ENCODE measurements around the gene ANKRD44.

The ANKRD44 gene

DNA sequence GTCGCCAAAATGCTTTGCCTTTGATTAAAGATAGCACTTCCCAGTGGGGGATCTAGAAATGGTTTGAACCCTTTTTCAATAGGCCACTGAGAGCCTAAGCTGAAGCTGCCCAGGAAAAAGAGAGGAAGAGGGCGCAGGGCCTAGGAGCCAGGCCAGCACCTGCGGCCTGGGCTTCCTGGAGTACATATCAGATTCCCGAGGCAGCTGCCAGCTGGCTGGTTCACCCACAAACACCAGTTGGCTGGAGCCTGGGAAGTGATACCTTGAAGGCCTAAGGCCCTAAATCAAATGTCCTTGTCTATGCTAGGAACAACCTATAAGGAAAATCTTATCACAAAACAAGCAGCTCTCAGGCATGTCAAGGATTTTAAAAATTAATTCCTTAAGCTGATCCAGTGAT lies 37.1 kb downstream of the ANKRD44 start:
- Histone ChIP-seq H4K20me1 (ENCODE audit: insufficient read depth, low read length, poor library complexity, severe bottlenecking) (no peaks in the 10 kb centered on the region), H2AFZ (ENCODE audit: low read length) (no peak overlapping the region), H3K9me2 (replicated peaks; ENCODE audit: low read depth, low read length) (no peaks in the 10 kb centered on the region), H3F3A (ENCODE audit: low read depth) (no peaks in the 10 kb centered on the region), H3K4me1 (ENCODE audit: insufficient read depth, low read length, poor library complexity, severe bottlenecking) (no peaks in the 10 kb centered on the region), H3K4me2 (ENCODE audit: low read depth, low read length, poor library complexity, severe bottlenecking) (no peak overlapping the region), H3K79me2 (ENCODE audit: insufficient read depth, low read length) (peaks cover 90% of the 10 kb centered on the region), H3K9me3 (ENCODE audit: insufficient read depth, low read depth, low read length) (no peaks in the 10 kb centered on the region), H3K9ac (ENCODE audit: low read depth, low read length, poor library complexity, severe bottlenecking) (no peak overlapping the region), H3K4me3 (ENCODE audit: low read length, poor library complexity, severe bottlenecking) (no peak overlapping the region), H3K27me3 (ENCODE audit: insufficient read depth, low read length, poor library complexity, severe bottlenecking) (no peaks in the 10 kb centered on the region), H3K36me3 (ENCODE audit: insufficient read depth, low read length) (no peaks in the 10 kb centered on the region)
- TF ChIP-seq, protein P1, sequence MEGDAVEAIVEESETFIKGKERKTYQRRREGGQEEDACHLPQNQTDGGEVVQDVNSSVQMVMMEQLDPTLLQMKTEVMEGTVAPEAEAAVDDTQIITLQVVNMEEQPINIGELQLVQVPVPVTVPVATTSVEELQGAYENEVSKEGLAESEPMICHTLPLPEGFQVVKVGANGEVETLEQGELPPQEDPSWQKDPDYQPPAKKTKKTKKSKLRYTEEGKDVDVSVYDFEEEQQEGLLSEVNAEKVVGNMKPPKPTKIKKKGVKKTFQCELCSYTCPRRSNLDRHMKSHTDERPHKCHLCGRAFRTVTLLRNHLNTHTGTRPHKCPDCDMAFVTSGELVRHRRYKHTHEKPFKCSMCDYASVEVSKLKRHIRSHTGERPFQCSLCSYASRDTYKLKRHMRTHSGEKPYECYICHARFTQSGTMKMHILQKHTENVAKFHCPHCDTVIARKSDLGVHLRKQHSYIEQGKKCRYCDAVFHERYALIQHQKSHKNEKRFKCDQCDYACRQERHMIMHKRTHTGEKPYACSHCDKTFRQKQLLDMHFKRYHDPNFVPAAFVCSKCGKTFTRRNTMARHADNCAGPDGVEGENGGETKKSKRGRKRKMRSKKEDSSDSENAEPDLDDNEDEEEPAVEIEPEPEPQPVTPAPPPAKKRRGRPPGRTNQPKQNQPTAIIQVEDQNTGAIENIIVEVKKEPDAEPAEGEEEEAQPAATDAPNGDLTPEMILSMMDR (conservative IDR thresholded peaks at IDR 0.05; ENCODE audit: low read length) = no peak

DNA sequence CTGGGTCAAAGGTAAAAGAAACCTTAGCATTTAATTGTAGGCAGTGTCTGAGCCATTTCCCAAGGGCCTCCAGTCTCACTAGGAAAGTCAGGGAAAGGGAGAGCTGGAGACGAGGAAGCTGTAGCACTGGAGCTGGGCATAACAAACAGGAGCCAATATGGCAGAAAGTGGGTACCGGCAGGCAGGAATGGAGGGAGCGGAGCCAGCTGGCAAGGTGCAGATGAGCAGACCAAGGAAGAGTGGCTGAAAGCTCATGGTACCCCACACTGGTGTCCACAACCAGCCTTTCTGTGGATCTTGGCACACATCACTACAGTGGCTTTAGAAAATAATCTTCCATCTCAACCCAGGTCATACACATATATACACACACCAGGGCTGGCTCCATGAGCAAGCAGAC lies 40.0 kb downstream of the ANKRD44 start:
- TF ChIP-seq, protein P1 (conservative IDR thresholded peaks at IDR 0.05; ENCODE audit: low read length) = no peak
- TF ChIP-seq EZH2phosphoT487 (IDR thresholded peaks at IDR 0.05; ENCODE audit: borderline replicate concordance) = no peak
- no peak overlapping the region for H3K4me2 ChIP-seq (ENCODE audit: low read depth, low read length, poor library complexity, severe bottlenecking)
- H3K4me3 ChIP-seq (ENCODE audit: low read length, poor library complexity, severe bottlenecking) = no peak overlapping the region
- no peaks in the 10 kb centered on the region for H3K36me3 ChIP-seq (ENCODE audit: insufficient read depth, low read length)
- H4K20me1 ChIP-seq (ENCODE audit: insufficient read depth, low read length, poor library complexity, severe bottlenecking) = no peaks in the 10 kb centered on the region
- H3K79me2 ChIP-seq (ENCODE audit: insufficient read depth, low read length) = peaks cover 96% of the 10 kb centered on the region
- H3F3A ChIP-seq (ENCODE audit: low read depth) = no peaks in the 10 kb centered on the region
- no peaks in the 10 kb centered on the region for H3K9me2 ChIP-seq (replicated peaks; ENCODE audit: low read depth, low read length)
- no peak overlapping the region for H3K9ac ChIP-seq (ENCODE audit: low read depth, low read length, poor library complexity, severe bottlenecking)
- no peak overlapping the region for H2AFZ ChIP-seq (ENCODE audit: low read length)
- H3K4me1 ChIP-seq (ENCODE audit: insufficient read depth, low read length, poor library complexity, severe bottlenecking) = peaks cover 4% of the 10 kb centered on the region
- no peaks in the 10 kb centered on the region for H3K27me3 ChIP-seq (ENCODE audit: insufficient read depth, low read length, poor library complexity, severe bottlenecking)
- no peaks in the 10 kb centered on the region for H3K9me3 ChIP-seq (ENCODE audit: insufficient read depth, low read depth, low read length)

DNA sequence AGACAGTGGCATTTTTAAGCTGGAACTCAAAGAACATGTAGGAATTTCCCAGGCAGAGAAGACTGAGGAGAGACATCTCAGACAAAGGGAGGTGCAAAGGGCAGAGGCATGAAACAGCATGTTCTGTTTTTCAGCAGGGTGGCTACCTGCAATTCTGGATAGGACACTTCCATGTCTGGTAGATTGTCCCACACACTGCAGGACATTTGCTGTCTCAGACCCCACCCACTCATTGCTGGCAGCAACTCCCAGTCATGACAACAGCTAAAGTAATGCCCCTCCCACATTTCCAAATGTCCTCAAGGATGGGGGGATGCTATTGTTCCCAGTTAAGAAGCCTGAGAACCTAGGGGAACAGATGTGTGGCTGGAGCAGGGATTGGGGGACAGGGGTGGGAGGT lies 40.8 kb downstream of the ANKRD44 start:
- H3K4me3 ChIP-seq (ENCODE audit: low read length, poor library complexity, severe bottlenecking) = no peak overlapping the region
- H3K4me2 ChIP-seq (ENCODE audit: low read depth, low read length, poor library complexity, severe bottlenecking) = no peak overlapping the region
- peaks cover 4% of the 10 kb centered on the region for H3K4me1 ChIP-seq (ENCODE audit: insufficient read depth, low read length, poor library complexity, severe bottlenecking)
- no peak overlapping the region for H3K9ac ChIP-seq (ENCODE audit: low read depth, low read length, poor library complexity, severe bottlenecking)
- H3F3A ChIP-seq (ENCODE audit: low read depth) = no peaks in the 10 kb centered on the region
- H3K36me3 ChIP-seq (ENCODE audit: insufficient read depth, low read length) = no peaks in the 10 kb centered on the region
- H3K79me2 ChIP-seq (ENCODE audit: insufficient read depth, low read length) = peaks cover 96% of the 10 kb centered on the region
- H3K9me3 ChIP-seq (ENCODE audit: insufficient read depth, low read depth, low read length) = no peaks in the 10 kb centered on the region
- H4K20me1 ChIP-seq (ENCODE audit: insufficient read depth, low read length, poor library complexity, severe bottlenecking) = no peaks in the 10 kb centered on the region
- TF ChIP-seq EZH2phosphoT487 (IDR thresholded peaks at IDR 0.05; ENCODE audit: borderline replicate concordance) = no peak
- TF ChIP-seq, protein P1 (conservative IDR thresholded peaks at IDR 0.05; ENCODE audit: low read length) = no peak
- no peaks in the 10 kb centered on the region for H3K9me2 ChIP-seq (replicated peaks; ENCODE audit: low read depth, low read length)
- H2AFZ ChIP-seq (ENCODE audit: low read length) = no peak overlapping the region
- H3K27me3 ChIP-seq (ENCODE audit: insufficient read depth, low read length, poor library complexity, severe bottlenecking) = no peaks in the 10 kb centered on the region
